GM21360 (cell line): ENCODE measurements around the gene NABP1.

Experiments
- ATAC-seq: cut with Tn5 transposase; IDR thresholded peaks from one replicate; pipeline ENCODE4 v1.9.1; 2021; ENCODE audit warnings: mild to moderate bottlenecking, moderate library complexity; ENCODE audit not compliant: unreplicated experiment

The NABP1 gene

DNA sequence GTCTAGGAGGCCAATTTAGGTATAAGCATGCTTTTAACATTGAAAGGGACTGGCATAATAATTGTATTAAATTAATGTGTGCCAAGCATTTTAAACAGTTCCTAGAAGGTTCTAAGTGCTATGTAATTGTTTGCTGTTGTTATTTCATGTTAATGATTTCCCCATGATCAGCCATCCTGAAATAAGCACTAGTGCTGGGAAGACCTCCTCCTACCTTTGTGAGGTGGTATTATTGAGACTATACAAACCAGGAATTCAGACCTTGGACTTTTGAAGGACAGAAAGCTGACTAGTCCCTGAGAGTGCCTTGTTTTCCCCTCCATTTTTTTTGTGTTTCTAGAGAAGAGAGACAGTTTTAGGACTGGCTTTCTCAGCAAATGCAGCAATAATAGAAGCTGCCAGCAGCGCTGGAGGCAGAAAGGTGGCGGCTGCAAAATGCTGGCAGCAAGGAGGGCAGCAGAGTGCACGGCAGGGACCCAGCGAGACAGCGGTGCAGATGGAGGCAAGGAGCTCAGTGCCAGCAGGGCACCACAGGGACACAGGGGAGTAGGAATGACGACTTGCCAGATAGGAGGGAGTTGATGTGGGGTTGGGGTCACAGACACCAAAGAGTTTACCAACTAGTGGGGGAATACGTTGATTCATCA, 25.3 kb downstream of the NABP1 start:
- no peak for ATAC-seq

DNA sequence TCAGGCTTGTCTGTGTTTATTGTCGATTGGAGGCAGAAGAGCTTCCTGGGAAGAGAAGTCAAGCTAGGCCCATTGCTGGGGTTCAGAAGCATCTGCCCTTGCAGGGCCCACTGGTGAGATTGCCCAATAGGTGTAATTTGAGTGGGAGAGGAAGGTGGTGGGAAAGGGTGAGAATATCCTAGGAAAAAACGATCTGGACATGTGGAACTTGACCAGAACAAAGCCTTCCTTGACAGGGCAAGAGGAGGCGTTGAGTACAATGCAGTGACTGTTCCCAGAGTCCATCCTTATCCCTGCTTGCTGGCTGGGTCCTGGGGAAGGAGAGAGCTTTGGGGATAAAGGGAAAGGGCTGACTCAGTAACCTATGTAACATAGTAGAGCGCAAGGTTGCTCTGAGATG, 27.1 kb downstream of the NABP1 start:
- no peak for ATAC-seq

GRCh38 chr2:191705701-191706100, 27.8 kb downstream of the NABP1 start:
- no peak for ATAC-seq

DNA sequence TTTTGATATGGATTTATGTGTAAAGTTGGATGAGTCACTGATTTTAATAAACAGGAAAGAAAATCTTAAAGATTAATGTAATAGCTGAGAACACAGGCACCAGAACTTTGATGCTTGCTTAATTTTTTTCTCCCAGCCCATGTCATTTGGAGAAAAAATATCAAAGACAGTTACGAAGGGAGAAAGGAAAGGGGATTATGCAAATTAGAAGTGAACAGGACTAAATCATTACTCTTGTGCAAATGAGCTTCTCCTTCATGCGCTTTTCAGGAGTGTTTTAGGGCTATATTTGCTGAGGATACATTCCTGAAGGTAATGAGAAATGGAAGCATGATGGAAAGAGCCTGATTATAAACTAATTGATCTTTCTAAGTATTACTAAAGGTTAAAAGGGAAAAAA, 28.9 kb downstream of the NABP1 start:
- ATAC-seq = no peak

DNA sequence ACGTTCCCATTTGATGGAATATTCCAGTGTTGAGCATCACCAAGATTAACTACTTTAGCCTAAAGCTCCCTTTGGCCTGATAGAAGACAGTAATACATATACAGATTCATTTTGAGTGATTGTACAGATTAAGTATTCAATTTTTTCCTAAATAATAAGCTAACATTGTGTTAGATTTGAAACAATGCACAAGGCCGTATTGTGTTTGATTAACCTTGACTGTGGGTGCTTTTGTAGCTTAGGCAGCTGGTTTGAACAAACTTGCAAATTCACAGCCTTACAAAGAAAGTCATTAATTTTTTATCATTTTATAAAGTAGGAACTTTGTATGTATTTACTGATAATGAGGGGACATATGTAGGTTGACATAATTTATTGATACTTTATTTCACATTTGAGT, 29.6 kb downstream of the NABP1 start:
- no peak for ATAC-seq

DNA sequence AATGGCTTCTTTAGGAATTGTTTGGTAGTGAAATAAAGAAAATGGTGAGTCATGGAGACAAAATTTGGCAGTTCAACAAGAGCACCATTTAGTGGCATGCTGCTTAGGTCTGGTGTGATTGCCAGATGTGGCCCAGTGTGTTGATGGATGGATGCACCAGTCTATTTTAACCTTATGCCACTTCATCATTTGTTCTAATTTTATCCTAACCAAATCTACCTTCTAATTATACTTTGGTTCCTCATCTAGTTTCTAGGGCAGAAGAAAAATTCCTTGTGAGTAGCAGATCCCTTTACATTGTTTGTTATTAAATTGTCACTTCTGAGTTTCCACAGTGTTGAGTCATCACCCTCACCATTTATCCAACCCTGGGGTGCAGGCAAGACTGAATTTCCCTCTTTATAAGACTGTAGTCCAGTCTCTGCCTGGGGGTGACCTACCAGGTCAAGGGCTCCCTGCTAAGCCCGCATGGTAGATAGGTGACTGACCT, 32.5 kb downstream of the NABP1 start:
- ATAC-seq = no peak

DNA sequence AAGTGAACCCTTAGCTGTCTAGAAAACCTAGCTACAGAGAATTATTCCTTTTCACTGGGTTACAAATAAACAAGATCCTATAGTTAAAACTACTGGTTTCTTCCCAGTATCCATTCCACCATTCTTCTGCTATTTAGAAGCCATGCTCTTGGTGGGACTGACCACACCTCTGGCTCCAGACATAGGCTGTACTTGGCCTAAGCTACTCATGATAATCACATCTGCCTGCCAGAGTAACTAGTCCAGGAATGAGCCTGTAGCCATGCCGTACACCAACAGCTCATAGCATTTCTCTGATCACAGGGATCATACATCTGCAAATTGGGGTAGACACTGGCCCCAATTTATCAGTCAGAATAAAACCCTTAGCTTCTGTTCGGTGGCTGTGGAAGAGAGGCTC, 33.7 kb downstream of the NABP1 start:
- ATAC-seq = no peak

- ATAC-seq = no peak
Observed at GRCh38 chr2:191713837-191714236, 35.9 kb downstream of the NABP1 start.

DNA sequence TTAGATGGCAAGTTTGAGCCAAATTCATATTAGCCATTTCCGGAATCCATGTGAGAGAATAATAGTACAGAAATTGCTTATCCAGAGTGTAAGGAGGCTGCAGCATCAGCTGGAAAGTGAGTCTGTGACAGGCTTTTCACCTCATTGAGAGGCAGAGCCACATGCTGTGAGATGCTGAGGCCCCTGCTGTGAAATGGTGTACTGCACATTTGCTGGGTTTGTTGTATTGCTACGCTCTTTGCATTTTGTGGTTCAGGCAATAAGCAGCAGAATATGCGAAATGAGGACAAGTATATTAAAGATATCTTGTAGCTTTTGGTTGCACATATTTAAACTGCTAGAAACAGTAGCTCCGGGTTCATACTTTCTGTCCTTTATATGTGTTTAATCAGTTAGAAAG, 37.0 kb downstream of the NABP1 start:
- ATAC-seq = no peak

GRCh38 chr2:191715471-191715870, 37.5 kb downstream of the NABP1 start:
- ATAC-seq = no peak

DNA sequence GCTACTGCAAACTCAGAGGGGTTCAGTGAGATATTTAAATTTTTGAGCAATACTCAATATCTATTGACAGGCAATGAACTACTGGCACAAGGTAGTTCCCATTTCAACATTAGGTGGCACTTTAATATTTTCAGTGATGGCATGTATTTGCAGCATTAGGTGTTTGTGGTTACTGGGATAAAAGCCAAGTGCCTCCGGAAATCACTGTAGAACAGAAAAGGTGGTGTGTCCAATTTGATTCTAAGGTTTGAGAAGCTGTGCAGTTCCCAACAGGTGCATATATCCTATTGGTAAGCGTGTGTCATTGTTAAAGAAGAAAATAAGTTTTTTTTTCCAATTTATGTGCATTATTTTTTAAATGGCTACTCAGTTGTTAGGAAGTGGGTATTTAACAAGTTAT, 41.3 kb downstream of the NABP1 start:
- ATAC-seq = no peak

DNA sequence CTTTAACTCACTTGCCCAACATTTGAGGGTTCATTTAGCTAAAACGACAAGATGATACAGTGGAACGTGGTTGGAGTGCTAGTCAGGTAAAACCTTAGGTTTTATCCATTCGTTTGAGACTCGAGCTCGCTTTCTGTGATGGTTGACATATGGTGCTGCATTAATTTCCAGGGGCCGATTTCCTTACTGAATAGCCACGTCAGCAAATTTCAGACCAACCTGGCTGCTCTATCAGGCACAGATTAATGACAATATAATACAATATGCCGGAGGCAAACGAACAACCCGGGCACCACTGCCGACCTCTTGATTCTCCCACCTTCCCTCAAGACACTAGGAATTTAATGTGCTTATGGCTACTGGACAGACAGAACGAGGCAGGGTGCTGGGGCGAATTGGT, 42.0 kb downstream of the NABP1 start:
- ATAC-seq = no peak

DNA sequence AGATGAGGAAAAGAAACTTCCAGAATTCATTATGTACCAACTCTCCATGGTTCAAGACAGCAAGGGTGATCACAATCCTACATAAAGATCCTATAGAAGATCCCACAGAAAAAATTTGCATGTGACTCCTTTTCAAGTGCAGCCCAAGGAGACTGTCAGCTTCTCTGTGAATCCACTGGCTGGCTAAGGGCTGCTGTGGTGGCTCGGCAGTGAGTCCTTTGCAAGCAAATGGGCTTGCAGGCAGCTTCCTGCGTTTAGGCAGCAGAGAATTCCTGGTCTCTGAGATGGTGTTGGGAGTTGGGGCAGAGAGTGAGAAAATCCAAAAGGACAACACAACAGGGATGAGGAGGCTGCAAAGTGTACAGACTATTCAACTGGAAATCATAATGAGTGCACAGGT, 43.4 kb downstream of the NABP1 start:
- ATAC-seq = no peak

DNA sequence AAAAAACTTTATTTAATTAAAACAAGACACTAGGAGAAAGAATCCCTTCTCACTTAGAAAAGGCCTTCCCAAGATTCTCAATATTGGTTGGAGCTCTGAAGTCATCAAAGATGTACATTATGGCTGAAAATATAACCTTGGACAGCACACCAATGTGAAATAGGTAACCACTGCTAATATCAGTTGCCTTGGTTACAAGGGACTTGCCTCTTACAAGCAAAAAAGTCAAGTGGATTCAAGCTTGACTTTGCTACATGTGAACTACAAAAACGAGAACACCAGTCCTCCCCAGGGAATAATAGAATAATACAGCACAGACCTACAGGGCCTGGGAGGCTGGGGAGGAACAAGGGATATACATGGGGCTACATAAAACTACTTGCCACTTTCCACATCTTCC, 46.1 kb downstream of the NABP1 start:
- peak; percentile 79 for ATAC-seq

GRCh38 chr2:191728750-191729624, 51.1 kb downstream of the NABP1 start:
- ATAC-seq = peak; percentile 67

DNA sequence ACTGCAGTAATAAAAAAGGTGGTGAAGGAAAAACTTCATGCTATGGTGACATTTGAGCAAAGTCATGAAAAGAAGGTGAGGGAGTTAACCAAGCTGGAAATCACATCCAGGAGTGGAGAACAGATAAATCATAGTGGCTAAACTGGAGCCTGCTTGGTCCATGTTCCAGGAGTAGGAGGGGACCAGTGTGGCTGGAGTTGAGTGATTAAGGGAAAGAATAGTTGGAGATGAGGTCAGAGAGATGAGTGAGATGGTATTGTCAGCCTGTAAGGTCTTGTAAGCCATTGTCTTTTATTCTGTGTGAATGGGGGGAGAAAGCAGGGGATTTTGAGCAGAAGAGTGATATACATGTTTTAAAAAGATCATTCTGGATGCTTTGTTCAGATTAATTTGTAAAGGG, 52.3 kb downstream of the NABP1 start:
- no peak for ATAC-seq
